HG02852 (cell line): ENCODE results near the gene CEP104.

ENCODE experiments used
- ATAC-seq: cut with Tn5 transposase; IDR thresholded peaks from one replicate; pipeline ENCODE4 v1.9.1; 2021; ENCODE audit warnings: mild to moderate bottlenecking, moderate library complexity; ENCODE audit not compliant: unreplicated experiment

Gene CEP104

DNA sequence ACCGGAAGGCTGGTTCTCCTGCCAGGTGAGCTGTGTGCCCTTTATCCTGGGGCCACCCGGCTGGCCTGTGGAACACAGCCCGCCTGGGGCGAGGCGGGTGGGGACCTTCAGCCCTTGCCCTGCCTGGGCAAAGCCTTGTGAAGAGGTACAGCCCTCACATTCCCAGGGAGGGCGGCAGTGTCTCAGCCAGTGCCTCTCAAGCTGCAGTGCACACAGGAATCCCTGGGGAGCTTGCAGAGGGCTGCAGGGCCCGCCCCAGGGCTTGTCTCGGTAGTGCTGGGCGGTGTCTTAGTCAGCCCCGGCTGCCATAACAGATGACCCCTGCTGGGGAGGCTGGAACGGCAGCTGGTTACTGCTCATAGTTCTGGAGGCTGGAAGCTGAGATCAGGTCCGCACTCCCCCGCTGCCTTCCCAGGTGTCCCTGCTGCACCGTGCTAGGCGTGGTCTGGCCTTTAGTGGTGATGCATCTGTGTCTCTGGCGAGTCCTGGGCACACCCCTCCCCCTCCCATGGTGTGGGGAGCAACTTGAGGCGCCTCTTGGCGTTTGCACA lies 12.8 kb upstream of the CEP104 start:
- no peak for ATAC-seq

GRCh38 chr1:3868464-3869006 lies 11.5 kb upstream of the CEP104 start:
- ATAC-seq: no peak

DNA sequence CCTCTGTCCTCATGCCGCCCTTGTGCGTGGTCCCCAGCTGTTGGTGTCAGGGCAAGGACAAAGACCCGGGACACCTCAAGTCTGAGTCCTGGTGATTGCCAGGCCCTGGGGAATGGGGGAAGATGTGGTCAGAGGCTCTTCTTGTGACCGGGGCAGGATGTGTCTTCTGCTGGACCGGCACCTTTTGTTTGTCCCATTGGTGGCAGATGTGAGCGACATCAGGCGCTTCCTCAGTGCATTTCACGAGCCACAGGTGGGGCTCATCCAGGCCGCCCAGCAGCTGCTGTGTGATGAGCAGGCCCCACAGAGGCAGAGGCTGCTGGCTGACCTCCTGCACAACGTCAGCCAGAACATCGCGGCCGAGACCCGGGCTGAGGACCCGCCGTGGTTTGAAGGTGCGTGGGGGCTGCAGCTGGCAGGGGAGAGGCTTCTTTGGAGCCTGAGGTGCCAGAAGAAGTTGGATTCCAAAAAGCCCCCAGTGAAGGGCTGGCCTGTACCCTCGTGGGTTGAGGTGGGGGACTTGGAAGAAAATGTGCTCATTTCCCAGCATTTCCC lies 8.7 kb upstream of the CEP104 start:
- ATAC-seq: no peak

DNA sequence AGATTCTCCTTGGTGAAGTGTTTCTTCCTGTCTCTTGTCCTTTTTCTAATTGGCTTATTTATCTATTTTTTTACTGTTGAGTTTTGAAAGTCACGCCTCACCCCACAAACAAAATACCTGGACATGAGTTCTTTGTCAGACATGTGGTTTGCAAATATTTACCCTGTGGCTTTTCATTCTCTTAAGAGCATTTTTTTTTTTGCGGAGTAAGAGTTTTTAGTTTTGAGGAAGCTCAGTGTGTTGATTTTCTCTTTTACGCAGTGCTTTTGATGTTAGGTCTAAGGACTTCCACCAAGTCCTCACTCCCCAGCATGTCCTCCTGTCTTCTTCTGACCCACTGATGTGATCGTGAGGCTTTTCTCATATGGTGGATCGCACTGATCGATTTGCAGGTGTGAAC lies 7.9 kb upstream of the CEP104 start:
- ATAC-seq: no peak

GRCh38 chr1:3863231-3863935 lies 6.4 kb upstream of the CEP104 start:
- no peak for ATAC-seq

DNA sequence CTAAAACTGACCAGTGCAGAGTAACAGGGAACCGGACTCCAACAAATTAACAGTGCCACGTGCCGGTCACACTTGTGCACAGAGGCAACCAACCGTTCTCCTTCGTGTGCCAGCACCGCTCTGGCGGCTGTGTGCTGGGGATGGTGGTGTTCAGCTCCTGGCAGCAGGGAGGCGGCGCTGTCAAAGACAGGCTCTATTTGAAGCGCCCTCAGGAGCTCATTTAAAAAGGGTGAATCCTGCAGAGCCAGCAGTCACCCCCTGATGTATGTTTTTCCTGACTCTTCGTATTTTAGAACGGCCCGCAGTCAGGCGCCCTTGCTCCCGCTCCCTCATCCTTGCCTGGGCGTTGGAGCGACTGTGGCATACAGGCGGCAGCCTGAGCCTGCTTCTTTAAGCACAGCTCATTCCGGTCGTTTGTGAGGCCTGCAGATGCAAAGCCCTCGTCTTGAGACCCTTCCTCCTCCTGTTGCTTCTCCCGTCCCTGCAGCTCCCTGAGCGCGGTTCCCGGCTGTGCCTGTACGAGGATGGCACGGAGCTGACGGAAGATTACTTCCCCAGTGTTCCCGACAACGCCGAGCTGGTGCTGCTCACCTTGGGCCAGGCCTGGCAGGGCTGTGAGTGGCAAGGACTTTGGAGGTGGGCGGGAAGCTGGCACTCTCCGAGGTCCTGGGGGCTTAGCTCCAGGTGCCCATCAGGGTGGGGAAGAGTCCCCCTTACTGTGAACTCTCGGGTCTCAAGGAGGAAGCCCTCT lies 1.4 kb upstream of the CEP104 start:
- no peak for ATAC-seq

DNA sequence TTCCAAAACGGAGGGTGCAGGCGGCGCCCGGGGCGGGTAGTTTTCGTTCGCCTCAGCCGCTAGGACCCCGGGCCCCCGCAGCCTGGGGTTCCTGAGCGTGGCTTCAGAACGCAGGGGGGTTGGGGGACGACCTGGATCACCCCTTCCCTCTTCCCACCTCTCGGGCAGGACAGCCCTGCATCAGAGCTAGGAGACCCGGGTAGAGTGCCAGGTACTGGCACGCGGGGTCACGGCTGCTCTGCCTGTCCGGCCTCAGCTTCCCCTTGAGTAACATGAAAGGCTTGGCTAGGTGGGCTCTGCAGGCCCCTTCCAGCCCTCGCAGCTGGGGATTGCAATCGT lies 749 bp upstream of the CEP104 start:
- ATAC-seq: no peak

DNA sequence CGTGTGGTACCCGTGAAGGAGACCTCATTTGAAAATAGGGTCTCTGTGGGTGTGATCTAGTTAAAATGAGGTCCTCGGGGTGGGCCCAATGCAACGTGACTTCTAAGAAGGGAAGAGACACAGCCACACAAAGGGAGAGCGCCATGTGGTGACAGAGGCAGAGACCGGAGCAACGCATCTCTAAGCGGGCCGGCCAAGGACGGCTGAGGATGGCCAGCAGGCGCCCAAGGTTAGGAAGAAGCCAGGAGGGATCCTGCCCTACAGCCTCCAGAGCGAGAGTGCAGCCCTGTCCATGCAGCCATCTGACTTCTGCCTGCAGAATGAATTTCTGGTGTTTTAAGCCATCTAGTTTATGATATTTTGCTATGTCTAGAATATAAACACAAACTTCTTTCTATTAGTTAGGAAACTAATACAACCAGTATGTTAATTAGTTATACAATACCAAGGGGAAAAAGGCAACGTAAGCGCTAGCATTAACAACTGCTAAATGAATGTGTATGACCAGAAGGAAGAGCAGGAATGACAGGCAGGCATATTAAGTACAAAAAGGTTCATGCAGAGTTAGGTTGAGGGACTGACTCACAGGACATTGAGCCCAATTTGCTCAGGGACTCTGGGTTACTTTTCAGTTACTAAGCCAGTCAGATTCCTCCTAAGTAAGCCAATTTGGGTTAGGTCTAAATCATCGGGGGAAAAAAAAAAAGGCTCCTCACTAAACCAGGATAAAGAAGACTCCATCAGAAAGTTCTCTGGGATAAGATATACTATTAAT lies 4.1 kb downstream of the CEP104 start:
- ATAC-seq: no peak

DNA sequence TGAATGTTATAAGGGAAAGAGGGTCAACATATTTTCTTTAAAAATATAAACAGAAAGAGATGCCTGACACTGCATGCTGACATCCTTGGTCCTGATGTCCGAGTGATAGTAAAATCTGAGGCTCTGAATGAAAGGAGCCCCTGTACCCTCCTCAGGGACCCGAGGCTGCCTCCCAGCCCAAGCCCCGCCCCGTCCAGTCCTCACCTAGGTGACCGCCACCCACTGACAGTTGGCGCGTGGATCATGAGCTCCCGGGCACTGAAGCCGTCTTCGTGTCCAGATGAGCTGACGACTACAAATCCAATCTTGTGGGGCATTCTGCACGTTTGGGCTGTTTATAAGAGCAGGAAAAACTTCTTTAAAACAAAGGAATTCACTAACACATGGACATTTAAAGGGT lies 4.9 kb downstream of the CEP104 start:
- ATAC-seq: no peak

DNA sequence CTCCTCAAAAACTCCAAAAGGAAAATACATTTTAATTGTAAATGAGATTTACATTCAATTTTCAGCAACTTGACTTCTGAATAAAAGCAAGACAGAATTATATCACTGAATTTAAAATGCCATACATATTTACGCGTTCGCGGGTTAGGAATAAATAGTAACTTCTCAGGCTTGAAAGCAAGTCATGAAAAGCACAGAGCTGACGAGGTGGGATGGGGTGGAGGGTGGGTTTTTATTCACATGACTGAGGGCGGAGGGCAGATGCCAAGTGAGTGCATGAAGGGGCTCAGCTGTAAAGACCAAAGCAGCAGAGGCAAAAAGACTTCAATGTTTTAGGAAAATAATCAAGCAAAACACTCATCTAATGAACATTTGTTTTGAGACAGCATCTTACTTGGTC lies 5.7 kb downstream of the CEP104 start:
- no peak for ATAC-seq

- ATAC-seq: no peak
Measured at GRCh38 chr1:3850857-3851256, 6.2 kb downstream of the CEP104 start.

GRCh38 chr1:3847081-3847480 lies 9.9 kb downstream of the CEP104 start:
- ATAC-seq: no peak

- ATAC-seq: no peak
Measured at GRCh38 chr1:3846541-3846940, 10.5 kb downstream of the CEP104 start.

- ATAC-seq: no peak
Measured at GRCh38 chr1:3842912-3843311, 14.1 kb downstream of the CEP104 start.

DNA sequence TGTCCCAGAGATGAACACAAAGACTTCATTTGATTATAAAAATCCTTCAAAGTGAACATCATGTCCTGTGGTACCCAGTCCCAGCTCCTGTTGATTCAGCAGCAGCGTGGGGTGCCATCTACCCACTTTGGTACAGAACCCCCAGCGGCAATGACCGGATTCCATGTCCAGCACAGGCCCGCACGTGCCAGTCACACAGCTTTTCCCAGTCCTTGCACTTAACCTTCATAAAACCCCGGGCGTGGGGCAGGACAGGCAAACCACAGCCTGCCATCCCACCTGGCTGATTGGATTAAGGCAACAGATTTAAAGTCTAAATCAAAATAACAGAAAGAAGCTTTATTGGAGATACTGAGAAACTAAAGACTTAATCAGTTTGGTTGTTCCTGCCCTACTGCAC lies 15.5 kb downstream of the CEP104 start:
- ATAC-seq: no peak

DNA sequence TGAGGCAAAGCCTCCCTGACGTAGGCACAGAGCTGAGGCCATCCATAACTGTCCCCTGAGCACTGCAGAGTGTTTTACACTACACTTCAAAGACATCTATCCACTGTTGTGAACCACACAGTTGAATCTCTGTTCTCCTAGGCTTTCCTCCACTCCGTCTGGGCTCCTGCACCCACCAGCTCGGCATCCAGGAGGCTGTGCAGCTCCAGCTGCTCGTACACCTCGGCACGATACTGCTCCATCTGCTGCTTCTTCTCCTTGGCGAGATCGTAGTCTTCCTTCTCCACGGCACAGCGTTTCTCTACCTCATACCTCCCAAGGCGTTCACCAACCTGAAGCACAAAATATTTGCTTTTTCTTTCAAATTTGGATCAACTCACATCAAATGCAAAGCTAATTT lies 18.2 kb downstream of the CEP104 start:
- no peak for ATAC-seq

DNA sequence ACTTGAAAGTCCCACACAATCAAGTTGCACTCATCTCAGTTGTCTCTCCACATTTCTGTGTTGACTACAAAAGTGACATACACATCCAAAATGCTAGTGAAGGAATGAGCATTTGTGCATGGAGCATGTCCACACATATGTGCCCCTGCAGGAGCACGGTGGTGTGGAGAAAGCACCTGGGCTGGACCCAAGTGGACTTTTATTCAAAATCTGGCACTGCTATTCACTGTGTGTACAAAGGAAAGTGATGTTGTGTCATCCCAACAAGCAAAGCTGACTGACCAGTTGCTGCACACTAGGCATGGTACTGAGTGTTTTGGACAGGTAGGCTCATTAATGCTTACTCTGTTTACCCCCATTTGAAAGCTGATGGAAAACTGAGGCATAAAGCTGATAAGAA lies 19.3 kb downstream of the CEP104 start:
- no peak for ATAC-seq

DNA sequence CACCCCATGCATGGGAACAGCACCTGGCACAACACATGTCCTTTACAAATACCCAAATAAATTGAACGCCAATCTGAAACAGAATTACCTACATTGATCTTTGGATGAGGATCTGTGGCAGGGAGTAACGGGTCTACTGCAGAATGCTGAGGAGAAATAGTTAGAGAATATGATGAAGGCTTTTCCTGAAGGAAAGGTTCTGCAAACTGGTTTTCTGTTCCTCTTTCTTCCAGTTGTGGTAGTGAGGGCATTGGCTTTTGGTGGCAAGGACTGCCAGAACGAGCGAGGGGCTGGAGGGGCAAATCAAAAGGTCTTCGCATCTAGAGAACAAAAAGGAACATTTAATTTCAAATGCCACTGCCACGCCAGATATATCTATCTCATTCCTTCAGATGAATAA lies 19.8 kb downstream of the CEP104 start:
- ATAC-seq: no peak

DNA sequence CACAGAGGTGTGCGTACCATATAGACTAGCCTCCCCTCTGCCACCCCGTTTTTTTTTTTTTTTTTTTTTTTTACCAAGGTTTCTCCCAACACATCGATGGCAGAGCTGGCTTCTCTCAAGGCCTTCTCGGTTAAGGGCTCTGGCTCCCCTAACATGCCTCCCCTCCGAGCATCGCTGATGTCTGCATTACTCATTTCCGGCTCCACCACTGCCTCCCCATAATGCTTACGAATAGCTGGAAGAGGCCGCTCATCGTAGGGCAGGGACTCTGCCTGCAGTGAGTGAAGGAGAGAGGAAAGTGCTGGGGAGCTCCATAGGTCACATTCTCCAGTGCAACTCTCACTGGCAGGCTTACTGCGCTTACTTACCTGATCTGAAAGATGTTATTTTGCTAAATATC lies 20.6 kb downstream of the CEP104 start:
- ATAC-seq: no peak

GRCh38 chr1:3834701-3835100 lies 22.3 kb downstream of the CEP104 start:
- no peak for ATAC-seq

DNA sequence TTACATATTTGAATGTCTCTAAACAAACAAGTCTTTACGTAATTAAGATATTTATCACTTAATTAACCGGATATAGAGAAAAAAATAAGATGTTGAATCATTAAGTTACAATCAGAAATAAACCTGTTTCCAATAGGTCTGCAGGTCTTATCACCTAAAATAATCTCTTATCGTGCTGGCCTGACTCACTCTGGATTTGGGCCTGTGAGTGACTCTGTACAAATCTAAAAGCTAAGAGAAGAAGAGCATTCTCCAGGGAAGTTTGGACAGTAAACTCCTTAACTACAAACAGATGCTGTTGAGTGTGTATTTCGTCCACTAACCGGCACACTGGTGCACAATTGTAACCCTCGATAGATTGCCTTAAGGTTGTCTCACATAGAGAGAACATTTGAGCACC lies 25.3 kb downstream of the CEP104 start:
- ATAC-seq: no peak
